K562 (cell line): ENCODE results near the gene NRDE2. TPM values are rescaled to one million over a fixed set of nuclear protein-coding genes. Genes with fewer than 3 reads are reported as not detected.

Source experiments
- ATAC-seq: fragments of 200-7000 bp; cut with Tn5 transposase; 3 replicates; pipeline ENCODE4 v1.9.1; 2020; ENCODE audit warnings: moderate library complexity
- BruUV-seq: library from RNA; stranded (reverse); fragments of 400-500 nt; replicated peaks from 2 replicates; lab custom pipeline; 2021; lab: Mats Ljungman, UMichigan
- CTCF ChIA-PET: fragments of 300-600 bp; formaldehyde crosslinking; extraction: SDS; loops from one replicate; lab custom pipeline; 2021; ENCODE audit warnings: low intra/inter-chr PET ratio; lab: Yijun Ruan, JAX
- POLR2A ChIA-PET: fragments of 300-600, 350-650 bp; sonication (Branson Sonifier 250); formaldehyde crosslinking; extraction: SDS; loops from one replicate; lab custom pipeline; 2021; ENCODE audit warnings: antibody characterized with exemption, inconsistent platforms; lab: Yijun Ruan, JAX
- DNase-seq, 4 experiments: peaks; one replicate each; pipeline versions ENCODE4 v3.0.0 to v3.0.0-alpha.2; 2011 to 2018; ENCODE audit warnings: low spot score in 3 of 4, mixed read lengths in 3 of 4; ENCODE audit errors: extremely low read depth in 1 of 4
- FAIRE-seq: peaks from 2 replicates; lab custom pipeline; 2011; peaks lifted over from hg19 to GRCh38; lab: Jason Lieb, UNC
- H2AFZ ChIP-seq: 2 replicates; pipeline ENCODE4 v1.6.0; 2011; ENCODE audit warnings: low read depth, low read length, control low read depth, inconsistent platforms
- H3K27ac ChIP-seq: fragments of 200-600 bp; 3 replicates; pipeline ENCODE4 v1.8.0; 2011; ENCODE audit warnings: low read depth, mild to moderate bottlenecking, control low read depth, inconsistent platforms, low read length, moderate library complexity, mixed read lengths; ENCODE audit errors: extremely low read depth
- H3K27me3 ChIP-seq, 2 experiments: fragments of 300-600 bp in 1 of 2; 2 replicates in 1 of 2; 3 replicates in 1 of 2; pipeline versions ENCODE4 v1.6.0 to v1.8.0; 2011; ENCODE audit warnings: inconsistent platforms in 2 of 2, low read length in 2 of 2, mild to moderate bottlenecking in 1 of 2, mixed read lengths in 1 of 2, moderate library complexity in 1 of 2; ENCODE audit not compliant: control insufficient read depth in 2 of 2, insufficient read depth in 2 of 2
- H3K36me3 ChIP-seq: fragments of 300-600 bp; 3 replicates; pipeline ENCODE4 v1.8.0; 2011; ENCODE audit warnings: mild to moderate bottlenecking, low read length, inconsistent platforms; ENCODE audit not compliant: control insufficient read depth, insufficient read depth
- H3K4me1 ChIP-seq, 2 experiments: fragments of 200-600 bp in 1 of 2; replicated peaks in 1 of 2; 2 replicates in 1 of 2; 3 replicates in 1 of 2; pipeline versions ENCODE4 v1.5.1 to v1.8.0; 2011; ENCODE audit warnings: inconsistent platforms in 2 of 2, low read length in 2 of 2, mild to moderate bottlenecking in 1 of 2, mixed read lengths in 1 of 2, moderate library complexity in 1 of 2; ENCODE audit not compliant: control insufficient read depth in 2 of 2, insufficient read depth in 2 of 2
- H3K4me2 ChIP-seq: 2 replicates; pipeline ENCODE4 v1.6.1; 2011; ENCODE audit warnings: low read length, control low read depth, inconsistent platforms, mixed read lengths; ENCODE audit not compliant: insufficient read depth
- H3K4me3 ChIP-seq: fragments of 200-600 bp; sonication (generic), shearing (Covaris generic); 2 replicates; pipeline ENCODE4 v1.5.1; 2016; ENCODE audit warnings: control low read depth, inconsistent platforms
- H3K79me2 ChIP-seq: fragments of 200-600 bp; 3 replicates; pipeline ENCODE4 v1.8.0; 2011; ENCODE audit warnings: low read length, inconsistent platforms; ENCODE audit not compliant: control insufficient read depth, insufficient read depth
- H3K9ac ChIP-seq, 2 experiments: 2 replicates each; pipeline versions ENCODE4 v1.6.0 to v1.6.1; 2011; ENCODE audit warnings: low read depth in 2 of 2, low read length in 2 of 2, control low read depth in 1 of 2, inconsistent platforms in 1 of 2, mild to moderate bottlenecking in 1 of 2, mixed read lengths in 1 of 2; ENCODE audit not compliant: insufficient read depth in 1 of 2
- H3K9me1 ChIP-seq: one replicate; pipeline ENCODE4 v1.6.0; 2011; ENCODE audit warnings: inconsistent platforms, mild to moderate bottlenecking, low read length, moderate library complexity; ENCODE audit not compliant: control insufficient read depth, insufficient read depth
- H3K9me3 ChIP-seq: replicated peaks from 2 replicates; pipeline ENCODE4 v1.5.1; 2011; ENCODE audit warnings: low read depth, low read length, inconsistent platforms; ENCODE audit not compliant: control insufficient read depth, insufficient read depth
- H4K20me1 ChIP-seq: replicated peaks from 2 replicates; pipeline ENCODE4 v1.6.1; 2011; ENCODE audit warnings: low read length, inconsistent platforms, mixed read lengths; ENCODE audit not compliant: control insufficient read depth, insufficient read depth
- CHAMP1 ChIP-seq: fragments of 450-650 bp; IDR thresholded peaks from 2 replicates; pipeline ENCODE4 v1.6.1; 2016; ENCODE audit warnings: mild to moderate bottlenecking
- TFAP4 ChIP-seq: sonication (generic); formaldehyde crosslinking; IDR thresholded peaks from 2 replicates; pipeline ENCODE4 v1.8.0; 2022; ENCODE audit warnings: missing genetic modification reagents, mild to moderate bottlenecking, moderate library complexity, borderline replicate concordance
- WGBS: fragments of 100-300 bp; shearing (Covaris generic); methylation state at CpG from one replicate; pipeline ENCODE4 v1.1.6; 2016; ENCODE audit warnings: low coverage, mixed read lengths; ENCODE audit not compliant: insufficient coverage; ENCODE audit errors: missing lambda C conversion rate; 5-methylcytosine and 5-hydroxymethylcytosine counted together
- in situ Hi-C: fragments of 300-500 bp; cut with MboI; formaldehyde crosslinking; loops from 4 replicates; pipeline ENCODE4 v1.15.0; 2018; ENCODE audit warnings: inconsistent platforms, mixed read lengths
- intact Hi-C: fragments of 100-400 bp; cut with micrococcal nuclease; formaldehyde crosslinking; loops from 2 replicates; pipeline ENCODE4 v1.14.2; 2022
- polyA plus RNA-seq, 8 experiments: library from polyadenylated mRNA; depleted of rRNA in 4 of 8; stranded (reverse) in 5 of 8; unstranded in 3 of 8; fragments of >200 nt; fragmentation: Nextera tagmentation in 2 of 8; fragmentation: Illumina TruSeq in 1 of 8; extraction: Ambion mirVana in 2 of 8; extraction: Trizol in 1 of 8; gene quantifications; 2 replicates each; pipeline versions ENCODE4 v1.2.1 to v1.2.3, GENCODE V29; 2011 to 2014; ENCODE audit warnings: inconsistent platforms in 1 of 8, missing spikeins in 1 of 8
- total RNA-seq, 7 experiments: library from RNA; depleted of rRNA in 6 of 7; stranded (reverse); fragments of >200 nt in 6 of 7; fragmentation: Illumina TruSeq in 2 of 7; extraction: Trizol in 2 of 7; gene quantifications; 2 replicates each; pipeline versions ENCODE4 v1.2.1 to v1.2.3, GENCODE V29; 2011 to 2021; ENCODE audit warnings: low replicate concordance in 1 of 7

NRDE2 gene
- total and polyA plus RNA-seq, 9 of the 15 experiments (the other 6 are each of a cell fraction or from before 2014, with no cell fraction given), result 3.3 to 15.0 (median 8.4) TPM

- peak in 2 of 4 experiments; percentile 10 to 16 for DNase-seq
- Histone ChIP-seq H3K27me3 (no peaks in the 10 kb centered on the region), H3K4me3 (no peak overlapping the region), H3K9me3 (no peaks in the 10 kb centered on the region), H2AFZ (no peak overlapping the region), H3K79me2 (no peaks in the 10 kb centered on the region), H3K9ac (peak overlapping the region in 1 of 2 experiments; percentile 52; a peak in 1 of 4 replicates), H3K4me1 (peaks cover 0 to 4% of the 10 kb centered on the region in 2 experiments; a peak in 2 of 5 replicates)
- WGBS, result 80% methylated on average over 13 of the region's 18 CpGs
- BruUV-seq, result no TSS peak
- no peak; the same call in 1 of the 3 replicates for ATAC-seq
- intact Hi-C loops (no loop called here), in situ Hi-C loops (no loop called here)
- TF ChIP-seq TFAP4 (CRISPR knock-in tag) (peak; percentile 37; the same call in 1 of the 2 replicates), CHAMP1 (no peak)
- TF ChIP-seq, all 486 proteins: peak for 1
- POLR2A ChIA-PET, result interaction anchor here (0.6 to 1.3 kb wide), 5 partner anchors 9 to 1225 kb away, joined by 3 to 10 read pairs (median 4); partner anchors contain the start of gene PSMC1
- Histone ChIP-seq H3K4me2 (no peak overlapping the region), H3K9me1 (no peaks in the 10 kb centered on the region), H3K36me3 (peaks cover 28% of the 10 kb centered on the region; the same call in 2 of the 3 replicates), H3K27ac (no peak overlapping the region), H4K20me1 (no peaks in the 10 kb centered on the region)
- CTCF ChIA-PET, result no interaction called here
- no peak for FAIRE-seq
Observed at GRCh38 chr14:90276646-90277367, 54.9 kb downstream of the NRDE2 start.
